KOPT-K1 (cell line): ENCODE measurements around the gene TNPO2.
"Not testable (repeated sequence)": the region's sequence is repeated elsewhere in the genome, so short reads cannot be mapped to it uniquely, and the experiment has no call there.

Experiments used
- H3K27ac ChIP-seq: fragments of 200-600 bp; sonication (generic); 2 replicates; pipeline ENCODE4 v1.5.1; 2016; ENCODE audit warnings: antibody characterized with exemption, mild to moderate bottlenecking, low read depth, low read length; ENCODE audit not compliant: poor library complexity, severe bottlenecking
- H3K36me3 ChIP-seq: fragments of 200-600 bp; sonication (generic); 2 replicates; pipeline ENCODE4 v1.5.1; 2017; ENCODE audit warnings: antibody characterized with exemption, mild to moderate bottlenecking, low read length, moderate library complexity; ENCODE audit not compliant: insufficient read depth
- H3K9me3 ChIP-seq: fragments of 200-600 bp; sonication (generic); 2 replicates; pipeline ENCODE4 v1.5.1; 2017; ENCODE audit warnings: antibody characterized with exemption, low read length, mild to moderate bottlenecking; ENCODE audit not compliant: insufficient read depth, poor library complexity, severe bottlenecking

TNPO2 gene

DNA sequence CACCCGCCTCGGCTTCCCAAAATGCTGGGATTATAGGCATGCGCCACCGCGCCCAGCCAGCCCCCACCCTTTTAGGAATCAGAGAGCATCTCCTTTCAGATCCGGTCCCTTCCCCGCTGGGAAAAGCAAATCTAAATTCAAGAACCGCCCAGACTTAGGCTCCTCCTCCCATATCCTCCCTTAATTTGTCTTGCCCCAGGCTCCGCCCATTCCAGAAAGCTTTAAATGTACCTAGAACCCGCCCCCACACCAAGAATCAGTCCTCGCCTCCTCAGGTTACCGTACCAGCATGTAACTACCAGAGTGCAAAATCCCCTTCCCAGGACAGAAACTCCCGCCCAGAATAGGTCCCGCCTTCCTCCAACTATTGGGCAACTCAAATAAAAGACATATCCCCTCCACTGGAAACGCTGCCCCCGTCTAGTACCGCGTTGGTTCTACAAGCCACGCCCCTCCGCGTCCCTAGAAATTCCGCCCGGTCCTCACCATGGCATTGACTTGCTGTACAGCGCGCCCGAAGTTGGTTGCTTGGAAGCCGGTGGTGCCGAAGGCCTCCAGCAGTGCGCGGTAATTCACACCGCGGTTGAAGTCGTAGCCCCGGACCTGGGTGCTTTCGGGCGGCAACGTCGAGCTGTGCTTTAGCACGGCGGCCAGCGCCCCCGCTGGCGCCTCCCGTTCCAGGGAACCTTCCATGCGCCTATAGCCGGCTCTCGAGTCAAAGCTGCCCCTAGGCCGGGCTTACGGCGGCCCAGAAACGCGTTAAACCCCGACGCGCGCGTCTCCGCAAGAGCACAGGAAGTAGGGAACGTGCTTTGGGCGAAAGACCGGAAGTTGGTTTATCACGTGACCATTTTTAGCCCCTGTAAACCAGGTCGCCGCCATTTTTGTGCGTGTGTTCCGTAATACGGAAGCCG lies 42.4 kb downstream of the TNPO2 start, which contains the start of gene DHPS:
DHPS (minus strand) TSS at position 807 of the 914 bp plus-strand sequence; CDS start at position 693, 114 bp downstream.
- peak within 1 kb of the TSS; percentile 98 for H3K27ac ChIP-seq
- no peaks in the 10 kb centered on the region for H3K9me3 ChIP-seq
- H3K36me3 ChIP-seq = peaks cover 40% of the 10 kb centered on the region

DNA sequence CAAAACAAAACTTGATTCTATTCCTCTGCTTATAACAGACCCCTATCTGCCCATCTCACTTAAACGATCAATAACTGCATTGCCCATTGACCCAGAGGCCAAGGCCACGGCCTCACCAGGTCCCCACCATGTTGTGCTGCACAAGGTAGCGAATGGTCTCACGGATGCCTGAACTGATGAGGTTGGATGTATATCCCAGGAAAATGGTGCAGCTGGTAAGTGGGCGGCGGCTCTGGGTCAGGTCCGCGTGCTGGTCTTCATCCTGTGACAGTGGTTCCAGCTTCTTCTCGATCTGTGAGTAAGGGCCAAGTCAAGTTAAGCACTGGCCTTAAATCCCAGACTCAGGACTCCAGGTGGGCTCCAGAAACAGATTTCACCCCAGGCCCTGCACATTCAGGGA lies 43.7 kb downstream of the TNPO2 start:
- Histone ChIP-seq H3K9me3 (no peaks in the 10 kb centered on the region), H3K27ac (no peak overlapping the region), H3K36me3 (peaks cover 53% of the 10 kb centered on the region)

DNA sequence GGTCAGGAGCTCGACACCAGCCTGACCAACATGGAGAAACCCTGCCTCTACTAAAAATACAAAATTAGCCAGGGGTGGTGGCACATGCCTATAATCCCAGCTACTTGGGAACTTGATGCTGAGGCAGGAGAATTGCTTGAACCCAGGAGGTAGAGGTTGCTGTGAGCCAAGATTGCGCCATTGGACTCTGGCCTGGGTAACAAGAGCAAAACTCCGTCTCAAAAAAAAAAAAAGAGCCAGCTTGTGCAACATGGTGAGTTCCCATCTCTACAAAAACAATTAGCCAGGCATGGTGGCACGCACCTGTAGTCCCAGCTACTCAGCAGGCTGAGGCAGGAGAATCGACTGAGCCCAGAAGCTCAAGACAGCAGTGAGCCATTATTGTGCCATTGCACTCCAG lies 45.7 kb downstream of the TNPO2 start:
- H3K36me3 ChIP-seq = peaks cover 73% of the 10 kb centered on the region
- not testable (repeated sequence) for H3K27ac ChIP-seq, H3K9me3 ChIP-seq

DNA sequence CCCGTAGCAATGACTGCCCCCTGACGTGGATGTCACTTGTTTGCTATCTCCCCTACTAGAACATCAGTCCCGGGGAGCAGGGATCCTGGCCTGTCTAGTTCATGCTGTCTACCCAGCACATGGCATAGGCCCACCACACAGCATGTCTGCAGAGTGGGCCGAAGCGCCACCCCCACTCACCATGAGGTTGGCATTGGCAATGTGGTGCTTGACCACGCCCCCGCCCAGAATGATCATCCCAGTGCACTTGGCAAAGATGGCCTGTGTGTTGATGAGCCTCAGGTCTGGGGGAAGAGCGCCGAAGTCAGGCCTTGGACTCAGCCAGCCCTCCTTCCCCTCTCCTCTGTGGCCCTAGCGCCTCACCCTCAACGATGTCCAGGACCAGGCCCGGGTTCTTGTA lies 46.8 kb downstream of the TNPO2 start:
- peaks cover 84% of the 10 kb centered on the region for H3K36me3 ChIP-seq
- no peaks in the 10 kb centered on the region for H3K9me3 ChIP-seq
- H3K27ac ChIP-seq = no peak overlapping the region

DNA sequence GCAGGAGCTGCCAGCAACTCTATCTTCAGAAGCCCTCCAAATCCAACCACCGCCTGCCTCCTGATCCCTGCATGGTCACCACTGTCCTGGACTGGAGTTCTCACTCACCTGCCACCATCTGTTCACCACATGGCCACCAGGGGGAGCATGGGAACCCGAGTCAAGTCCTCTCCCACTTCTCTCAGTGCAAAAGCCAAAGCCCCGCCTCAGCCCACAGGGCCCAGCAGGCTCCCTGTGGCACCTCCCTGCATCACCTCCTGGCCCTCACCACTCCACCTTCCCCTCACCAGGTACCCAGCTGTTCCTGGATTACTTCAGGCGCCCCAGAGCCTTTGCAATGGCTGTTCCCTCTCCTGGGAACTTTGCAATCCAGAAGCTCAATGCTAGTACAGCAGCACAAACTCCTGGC lies 47.3 kb downstream of the TNPO2 start:
- H3K27ac ChIP-seq = no peak overlapping the region
- H3K36me3 ChIP-seq = peaks cover 87% of the 10 kb centered on the region
- no peaks in the 10 kb centered on the region for H3K9me3 ChIP-seq

DNA sequence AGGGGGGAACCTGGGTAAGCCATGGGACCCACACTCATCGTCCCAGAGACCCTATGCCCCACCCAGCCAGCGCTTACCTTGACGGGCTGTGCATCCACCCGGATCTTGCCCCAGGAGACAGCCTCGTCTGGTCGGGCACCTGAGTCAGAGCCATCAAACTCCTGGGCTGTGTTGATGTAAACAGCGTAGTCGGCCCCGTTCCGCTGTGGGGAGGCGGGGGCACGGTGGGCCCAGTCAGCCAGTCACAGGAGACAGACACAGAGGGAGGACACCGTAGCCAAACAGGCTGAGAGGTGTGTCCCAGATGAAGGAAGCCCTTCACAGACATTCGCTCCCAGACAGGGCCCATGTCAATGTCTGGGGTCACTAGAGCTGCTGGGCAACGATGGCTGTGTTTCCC lies 47.8 kb downstream of the TNPO2 start:
- H3K36me3 ChIP-seq = peaks cover 87% of the 10 kb centered on the region
- H3K9me3 ChIP-seq = no peaks in the 10 kb centered on the region
- H3K27ac ChIP-seq = no peak overlapping the region

DNA sequence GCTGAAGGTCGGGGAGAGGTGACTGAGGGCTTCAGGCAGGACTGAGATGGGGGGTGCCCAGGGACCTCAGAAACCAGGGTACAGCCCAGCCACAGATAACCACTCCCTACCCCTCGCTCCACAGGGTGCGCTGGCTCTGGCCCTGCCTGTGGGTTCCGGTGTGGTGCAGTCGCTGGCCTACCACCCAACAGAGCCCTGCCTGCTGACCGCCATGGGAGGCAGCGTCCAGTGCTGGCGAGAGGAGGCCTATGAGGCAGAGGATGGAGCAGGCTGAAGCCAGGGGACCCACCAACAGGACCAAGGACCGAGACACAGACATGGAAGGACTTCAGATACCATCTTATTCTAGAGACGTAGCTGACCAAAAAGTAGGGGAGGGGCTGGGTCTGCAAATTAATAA lies 48.3 kb downstream of the TNPO2 start:
- Histone ChIP-seq H3K9me3 (no peaks in the 10 kb centered on the region), H3K27ac (no peak overlapping the region), H3K36me3 (peaks cover 92% of the 10 kb centered on the region)

DNA sequence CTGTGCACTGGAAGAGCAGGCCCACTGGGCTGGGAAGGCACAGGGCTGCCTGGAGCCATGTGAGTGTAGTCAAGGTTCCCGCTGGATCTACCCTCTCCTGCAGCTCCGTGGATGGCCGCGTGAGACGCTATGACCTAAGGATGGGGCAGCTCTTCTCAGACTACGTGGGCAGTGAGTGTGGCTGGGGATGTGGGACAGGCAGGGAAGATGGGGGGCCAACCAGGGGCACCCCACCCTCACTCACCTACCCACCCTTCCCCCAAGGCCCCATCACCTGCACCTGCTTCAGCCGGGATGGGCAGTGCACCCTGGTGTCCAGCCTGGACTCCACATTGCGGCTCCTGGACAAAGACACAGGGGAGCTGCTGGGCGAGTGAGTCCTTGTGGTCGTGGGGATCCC lies 51.0 kb downstream of the TNPO2 start:
- no peaks in the 10 kb centered on the region for H3K9me3 ChIP-seq
- peaks cover 68% of the 10 kb centered on the region for H3K36me3 ChIP-seq
- no peak overlapping the region for H3K27ac ChIP-seq

DNA sequence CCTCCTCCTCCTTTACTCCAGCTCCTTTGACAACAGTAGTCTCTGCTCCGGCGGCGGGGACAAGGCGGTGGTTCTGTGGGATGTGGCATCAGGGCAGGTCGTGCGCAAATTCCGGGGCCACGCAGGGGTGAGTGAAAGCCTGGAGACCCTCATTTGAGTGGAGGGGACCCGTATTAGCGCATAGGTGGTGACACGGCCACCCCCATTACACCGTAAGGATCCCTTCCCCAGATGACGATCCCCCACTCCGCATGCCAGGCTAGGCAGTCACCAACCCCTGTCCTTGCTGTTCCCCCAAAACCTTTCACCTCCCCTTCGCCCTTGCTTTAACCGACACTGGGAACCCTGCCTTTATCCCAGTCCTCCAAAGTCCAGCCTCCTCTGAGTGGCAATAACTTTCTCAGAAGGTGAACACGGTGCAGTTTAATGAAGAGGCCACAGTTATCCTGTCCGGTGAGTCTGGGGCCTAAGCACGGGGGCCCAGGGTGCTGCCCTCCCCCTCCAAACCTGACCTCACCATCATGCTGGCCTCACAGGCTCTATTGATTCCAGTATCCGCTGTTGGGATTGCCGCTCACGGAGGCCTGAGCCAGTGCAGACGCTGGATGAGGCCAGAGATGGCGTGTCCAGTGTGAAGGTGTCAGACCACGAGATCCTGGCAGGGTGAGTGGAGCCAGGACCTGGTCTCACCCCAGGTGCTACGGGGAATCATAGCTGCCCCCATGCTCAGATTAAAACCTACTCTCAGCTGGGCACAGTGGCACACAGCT lies 53.4 kb downstream of the TNPO2 start:
- peak overlapping the region; percentile 81 for H3K27ac ChIP-seq
- H3K9me3 ChIP-seq = no peaks in the 10 kb centered on the region
- H3K36me3 ChIP-seq = peaks cover 44% of the 10 kb centered on the region

DNA sequence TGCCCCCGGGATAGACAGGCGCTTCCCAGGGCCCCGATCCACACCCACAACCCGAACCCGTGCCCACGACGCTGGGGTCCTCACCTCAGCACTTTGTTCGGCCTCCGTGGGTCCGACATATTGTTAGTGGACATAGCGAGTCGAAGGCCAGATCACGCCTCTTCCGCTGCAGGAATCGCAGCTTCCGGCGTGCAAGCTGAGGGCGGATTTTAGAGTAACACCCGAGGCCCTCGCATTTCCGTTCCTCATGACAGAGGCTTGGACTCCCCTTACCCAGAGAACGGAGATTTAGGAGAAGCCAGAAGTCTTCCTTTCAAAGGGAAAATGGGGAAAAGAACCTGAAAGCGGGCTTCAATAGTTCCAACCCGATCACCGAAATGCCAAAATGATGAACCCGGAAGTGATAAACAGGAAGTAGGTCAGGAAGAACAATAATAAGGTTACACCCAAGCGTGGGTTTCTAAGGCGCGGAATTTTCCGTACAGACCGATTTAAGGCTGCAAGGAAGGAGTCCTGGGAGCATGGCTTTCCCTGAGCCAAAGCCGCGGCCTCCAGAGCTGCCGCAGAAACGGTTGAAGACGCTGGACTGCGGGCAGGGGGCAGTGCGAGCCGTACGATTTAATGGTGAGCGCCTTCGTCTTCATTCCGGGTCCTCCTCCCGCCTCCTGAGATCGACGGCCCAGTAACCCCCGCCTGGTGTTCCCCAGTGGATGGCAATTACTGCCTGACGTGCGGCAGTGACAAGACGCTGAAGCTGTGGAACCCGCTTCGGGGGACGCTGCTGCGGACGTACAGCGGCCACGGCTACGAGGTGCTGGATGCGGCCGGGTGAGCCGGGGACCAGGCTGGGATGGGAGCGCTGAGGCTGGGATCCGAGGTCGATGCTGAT lies 54.2 kb downstream of the TNPO2 start:
- H3K9me3 ChIP-seq = no peaks in the 10 kb centered on the region
- peak overlapping the region; percentile 81 for H3K27ac ChIP-seq
- peaks cover 40% of the 10 kb centered on the region for H3K36me3 ChIP-seq

DNA sequence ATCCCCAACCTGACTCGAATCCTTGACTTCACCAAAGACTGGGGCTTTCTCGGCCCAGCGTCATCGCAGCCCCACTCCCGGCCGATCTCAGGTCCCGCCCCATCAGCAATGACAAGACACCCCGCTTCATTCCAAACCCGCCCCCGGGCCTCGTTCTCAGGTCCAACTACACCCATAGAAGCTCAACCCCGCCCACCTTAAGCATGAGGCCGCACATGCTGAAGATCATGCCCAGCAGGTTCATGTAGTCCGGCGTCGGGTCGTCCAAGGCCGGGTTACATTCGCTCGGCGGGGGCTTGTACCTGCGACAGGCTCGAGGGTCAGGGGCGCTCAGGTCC lies 54.8 kb downstream of the TNPO2 start:
- Histone ChIP-seq H3K9me3 (no peaks in the 10 kb centered on the region), H3K36me3 (peaks cover 40% of the 10 kb centered on the region), H3K27ac (peak overlapping the region; percentile 81)

DNA sequence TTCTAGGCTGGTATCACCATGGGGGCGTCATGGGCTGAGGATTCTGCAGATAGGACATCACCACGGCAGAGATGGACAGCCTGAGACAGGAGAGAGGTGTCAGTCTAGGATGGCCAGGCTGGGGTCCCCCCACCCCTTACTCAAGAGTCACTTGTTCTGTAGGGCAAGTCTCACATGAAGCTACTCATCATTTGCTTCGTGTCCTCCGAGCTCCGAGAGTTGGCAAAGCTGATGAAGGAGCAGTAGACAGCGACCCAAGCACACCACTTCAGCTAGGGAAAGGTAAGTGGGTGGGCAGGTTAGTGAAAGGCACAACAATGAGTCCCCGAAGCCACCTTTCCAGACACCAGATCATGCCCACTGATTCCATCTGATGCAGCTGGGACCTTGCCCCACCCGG lies 55.4 kb downstream of the TNPO2 start:
- Histone ChIP-seq H3K36me3 (peaks cover 40% of the 10 kb centered on the region), H3K9me3 (no peaks in the 10 kb centered on the region), H3K27ac (peak overlapping the region; percentile 81)

DNA sequence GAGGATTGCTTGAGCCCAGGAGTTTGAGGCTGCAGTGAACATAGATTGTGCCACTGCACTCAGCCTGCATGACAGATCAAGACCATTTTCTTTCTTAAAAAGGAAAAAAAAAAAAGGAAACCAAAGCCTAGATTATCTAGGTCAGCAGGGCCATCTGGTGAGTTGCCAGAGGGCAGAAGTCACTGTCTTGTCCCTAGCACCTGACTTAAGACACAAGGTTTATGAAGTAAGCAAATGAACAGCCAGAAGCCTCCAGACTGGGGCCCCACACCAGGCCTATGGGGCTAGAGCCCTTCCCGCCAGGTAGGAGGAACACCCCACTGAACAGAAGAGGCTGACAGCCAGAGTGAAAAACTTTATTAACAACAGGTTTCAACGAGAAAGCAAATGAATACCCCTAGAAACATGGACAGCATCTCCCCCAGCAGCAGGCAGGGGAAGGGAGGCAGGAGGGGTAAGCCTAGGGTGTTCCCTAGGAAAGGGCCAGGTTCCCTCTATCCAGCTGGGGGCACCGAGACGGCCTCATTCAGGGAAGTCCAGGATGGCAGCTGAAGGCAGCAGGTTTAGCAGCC lies 55.9 kb downstream of the TNPO2 start:
- H3K27ac ChIP-seq = no peak overlapping the region
- H3K9me3 ChIP-seq = no peaks in the 10 kb centered on the region
- peaks cover 40% of the 10 kb centered on the region for H3K36me3 ChIP-seq

DNA sequence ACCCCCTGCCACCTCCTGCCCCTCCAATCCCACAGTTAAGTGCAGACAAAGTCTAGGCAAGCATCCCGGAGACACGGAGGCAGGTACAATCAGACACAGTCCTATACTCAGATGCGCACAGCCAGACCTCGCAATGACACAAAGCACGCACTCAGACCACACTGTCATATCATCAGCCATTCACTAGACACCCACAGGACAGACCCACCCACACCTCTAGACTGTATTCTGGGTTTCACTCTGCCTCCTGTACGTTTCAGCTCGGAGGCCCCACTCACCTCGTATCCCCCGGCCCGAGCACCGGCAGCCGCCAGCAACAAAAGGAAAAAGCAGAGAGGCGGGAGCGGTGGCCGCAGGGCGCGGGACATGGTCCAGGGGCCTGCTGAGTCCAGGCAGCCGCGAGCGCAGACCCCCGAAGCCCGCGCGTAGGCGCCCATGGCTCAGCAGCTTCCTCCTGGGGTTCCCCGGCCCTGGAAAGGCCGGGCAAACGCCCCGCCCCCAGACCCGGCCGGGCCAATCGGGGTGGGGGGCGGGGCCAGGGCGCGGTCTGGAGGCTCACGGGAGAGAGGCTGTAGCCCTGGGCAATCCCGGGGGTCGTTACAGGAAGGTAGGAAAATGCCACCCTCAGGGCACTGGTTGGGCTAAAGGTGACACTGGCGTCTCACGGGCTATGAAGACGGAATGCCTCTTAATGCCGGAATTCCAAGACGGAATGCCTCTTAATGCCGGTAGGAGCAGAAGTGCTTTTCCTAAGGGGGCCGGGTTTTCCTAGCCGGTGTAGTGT lies 57.3 kb downstream of the TNPO2 start, which contains the start of the genes MAN2B1 and WDR83:
MAN2B1 (minus strand) TSS at position 478 of the 784 bp plus-strand sequence; CDS start at position 437, 41 bp downstream.
WDR83 (plus strand) TSS at position 543 of the 784 bp plus-strand sequence. CDS start 2,984 bp downstream, outside the sequence.
- H3K9me3 ChIP-seq = no peaks in the 10 kb centered on the region
- peak within 1 kb of the TSS; percentile 60 for H3K27ac ChIP-seq
- peaks cover 40% of the 10 kb centered on the region for H3K36me3 ChIP-seq
